OCI-LY3 (cell line): ENCODE data around the gene ID2.

Experiments used
- EZH2phosphoT487 ChIP-seq: fragments of 200-600 bp; shearing (Covaris generic); IDR thresholded peaks from 2 replicates; pipeline ENCODE4 v1.6.1; 2018; ENCODE audit warnings: antibody characterized with exemption, mixed run types, low read depth
- TF ChIP-seq, protein P1 (sequence below): fragments of 200-600, 300-600 bp; sonication (generic); IDR thresholded peaks from 2 replicates; pipeline ENCODE4 v1.5.1; 2014; ENCODE audit warnings: antibody characterized with exemption, low read length, low read depth

DNA sequence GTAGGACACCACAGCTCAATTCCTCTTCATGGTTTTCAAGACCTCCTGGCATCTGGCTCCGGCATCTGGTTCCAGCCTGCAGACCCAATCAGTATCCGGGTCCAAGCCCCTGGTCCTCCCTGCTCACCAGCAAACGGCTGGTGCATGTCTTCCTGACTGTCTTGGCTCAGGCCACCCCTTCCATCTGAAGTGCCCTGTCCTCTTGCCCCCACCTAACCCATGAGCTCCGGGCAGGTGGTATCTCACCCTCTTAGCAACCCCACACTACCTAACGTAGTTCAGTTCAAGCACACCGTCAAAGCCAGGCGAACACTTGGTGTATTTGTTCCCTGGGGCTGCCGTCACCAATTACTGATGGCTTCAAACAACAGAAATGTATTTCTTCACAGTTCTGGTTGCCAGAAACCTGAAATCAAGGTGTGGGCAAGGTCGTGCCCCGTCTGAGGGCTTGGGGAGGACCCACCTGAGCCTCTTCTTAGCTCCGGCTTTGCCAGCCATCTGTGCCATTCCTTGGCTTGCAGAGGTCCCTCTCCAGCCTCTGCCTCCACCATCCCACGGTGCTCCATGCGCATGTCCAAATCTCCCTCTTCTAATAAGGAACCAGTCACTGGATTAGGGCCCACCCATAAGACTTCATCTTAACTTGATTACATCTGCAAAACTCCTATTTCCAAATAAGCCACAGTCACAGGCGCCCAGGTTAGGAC is 47.2 kb upstream of the ID2 start:
- TF ChIP-seq, protein P1, sequence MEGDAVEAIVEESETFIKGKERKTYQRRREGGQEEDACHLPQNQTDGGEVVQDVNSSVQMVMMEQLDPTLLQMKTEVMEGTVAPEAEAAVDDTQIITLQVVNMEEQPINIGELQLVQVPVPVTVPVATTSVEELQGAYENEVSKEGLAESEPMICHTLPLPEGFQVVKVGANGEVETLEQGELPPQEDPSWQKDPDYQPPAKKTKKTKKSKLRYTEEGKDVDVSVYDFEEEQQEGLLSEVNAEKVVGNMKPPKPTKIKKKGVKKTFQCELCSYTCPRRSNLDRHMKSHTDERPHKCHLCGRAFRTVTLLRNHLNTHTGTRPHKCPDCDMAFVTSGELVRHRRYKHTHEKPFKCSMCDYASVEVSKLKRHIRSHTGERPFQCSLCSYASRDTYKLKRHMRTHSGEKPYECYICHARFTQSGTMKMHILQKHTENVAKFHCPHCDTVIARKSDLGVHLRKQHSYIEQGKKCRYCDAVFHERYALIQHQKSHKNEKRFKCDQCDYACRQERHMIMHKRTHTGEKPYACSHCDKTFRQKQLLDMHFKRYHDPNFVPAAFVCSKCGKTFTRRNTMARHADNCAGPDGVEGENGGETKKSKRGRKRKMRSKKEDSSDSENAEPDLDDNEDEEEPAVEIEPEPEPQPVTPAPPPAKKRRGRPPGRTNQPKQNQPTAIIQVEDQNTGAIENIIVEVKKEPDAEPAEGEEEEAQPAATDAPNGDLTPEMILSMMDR, result no peak
- no peak for TF ChIP-seq EZH2phosphoT487
